MM.1S (cell line): Measurements from ENCODE around the gene C20orf141.

Experiments
- CTCF ChIP-seq: fragments of 300-600 bp; sonication (generic); IDR thresholded peaks from 2 replicates; pipeline ENCODE4 v1.5.1; 2016; ENCODE audit warnings: antibody characterized with exemption, low read length, mixed read lengths
- EZH2phosphoT487 ChIP-seq: fragments of 300-600 bp; sonication (generic); IDR thresholded peaks from 2 replicates; pipeline ENCODE4 v1.6.1; 2018; ENCODE audit warnings: antibody characterized with exemption, low read length

GRCh38 chr20:2847802-2848201, 33.0 kb downstream of the C20orf141 start:
- TF ChIP-seq CTCF (no peak), EZH2phosphoT487 (no peak)
